ENCODE results near the gene AMPH.
"Not testable (repeated sequence)": the region's sequence is repeated elsewhere in the genome, so short reads cannot be mapped to it uniquely, and the experiment has no call there.

AMPH gene

DNA sequence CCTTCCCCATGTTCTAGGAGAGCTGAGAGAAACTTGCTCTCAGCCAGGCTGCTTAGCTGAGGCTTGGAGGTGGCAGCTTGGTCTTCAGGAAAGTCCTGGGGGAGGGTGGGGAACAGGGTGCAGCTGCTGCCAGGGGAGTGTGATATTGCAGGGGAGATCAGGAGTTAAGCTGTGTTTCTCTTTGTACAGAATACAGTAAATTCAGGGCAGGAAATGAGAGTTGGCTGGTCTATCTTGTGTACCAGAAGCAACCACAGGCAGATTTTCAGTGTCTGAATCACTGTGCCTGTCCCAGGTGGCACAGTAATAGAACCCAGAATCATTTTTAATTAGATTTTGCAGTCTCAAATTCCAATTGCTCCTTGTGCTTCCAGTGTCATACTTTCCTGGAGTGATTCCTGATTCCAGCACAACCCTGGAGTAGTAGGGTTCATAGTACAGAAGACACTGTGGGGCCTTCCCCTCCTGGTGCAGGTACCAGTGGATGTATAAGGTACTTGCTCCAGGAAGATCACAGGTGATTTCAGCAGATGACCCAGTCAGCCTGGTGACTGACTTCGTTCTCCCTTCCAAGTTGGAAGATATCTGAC, 263.8 kb downstream of the AMPH start:
- no peak for DNase-seq (ENCODE audit: low read depth, low spot score)

DNA sequence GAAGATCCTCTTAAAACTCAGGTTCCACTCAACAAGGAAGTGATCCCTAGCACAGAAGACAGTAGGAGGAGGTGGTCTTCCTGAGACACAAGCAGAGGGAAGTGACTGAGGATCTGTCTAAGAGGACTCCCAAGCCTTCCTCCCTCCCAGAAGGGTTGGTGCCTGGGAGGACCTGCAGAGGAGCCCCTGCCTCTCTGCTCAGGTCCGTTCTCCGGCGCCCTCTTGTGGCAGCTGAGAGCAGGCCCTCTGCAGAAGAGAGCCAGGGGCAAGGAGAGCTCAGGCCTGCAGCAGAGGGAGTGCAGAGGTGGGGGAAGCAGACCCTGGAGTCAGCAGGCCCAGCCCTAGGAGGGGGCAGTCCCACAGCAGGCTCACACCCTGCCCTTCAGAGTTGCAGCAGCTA, 267.8 kb downstream of the AMPH start:
- not testable (repeated sequence) for DNase-seq (ENCODE audit: low read depth, low spot score); H3K27ac ChIP-seq

More for the DNA sequence above, 263.8 kb downstream of the AMPH start:
- H3K27ac ChIP-seq: no peak overlapping the region

DNA sequence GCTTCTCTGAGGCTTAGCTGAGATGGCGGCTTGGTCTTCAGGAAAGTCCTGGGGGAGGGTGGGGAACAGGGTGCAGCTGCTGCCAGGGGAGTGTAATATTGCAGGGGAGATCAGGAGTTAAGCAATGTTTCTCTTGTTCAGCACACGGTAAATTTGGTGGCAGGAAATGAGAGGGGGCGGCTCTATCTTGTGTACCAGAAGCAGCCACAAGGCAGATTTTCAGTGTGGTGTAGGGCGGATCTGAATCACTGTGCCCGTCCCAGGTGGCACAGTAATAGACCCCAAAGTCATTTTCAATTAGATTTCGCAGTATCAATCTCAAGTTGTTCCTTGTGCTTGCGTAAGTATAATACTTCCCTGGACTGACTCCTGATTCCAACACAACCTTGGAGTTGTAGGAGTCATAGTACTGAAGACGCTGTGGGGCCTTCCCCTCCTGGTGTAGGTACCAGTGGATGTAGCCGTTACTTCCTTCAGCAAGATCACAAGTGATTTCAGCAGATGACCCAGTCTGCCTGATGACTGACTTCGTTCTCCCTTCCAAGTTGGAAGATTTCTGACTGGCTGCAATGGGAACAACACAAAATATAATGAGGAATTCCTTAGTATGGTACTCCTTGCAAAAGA, 268.4 kb downstream of the AMPH start:
- DNase-seq (ENCODE audit: low read depth, low spot score): not testable (repeated sequence)

DNA sequence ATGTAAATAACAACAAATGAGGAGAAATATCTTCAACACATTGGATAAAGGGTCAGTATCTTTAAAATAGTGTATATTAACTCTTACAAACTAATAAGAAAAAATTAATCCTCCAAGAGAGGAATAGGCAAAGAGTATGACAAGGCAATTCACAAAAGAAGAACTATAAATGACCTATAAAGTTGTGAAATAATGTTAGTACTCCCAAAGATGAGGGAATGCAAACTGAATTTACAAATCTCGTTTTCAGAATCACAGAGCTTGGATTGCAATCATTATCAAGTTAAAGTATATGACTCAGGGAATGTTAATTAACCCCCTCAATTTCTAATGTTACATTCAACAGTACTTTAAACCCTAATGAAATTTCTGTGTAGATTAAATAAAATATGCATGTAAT, 270.4 kb downstream of the AMPH start:
- no peak overlapping the region for H3K27ac ChIP-seq
- no peak for DNase-seq (ENCODE audit: low read depth, low spot score)

More for the DNA sequence above, 268.4 kb downstream of the AMPH start:
- not testable (repeated sequence) for H3K27ac ChIP-seq

DNA sequence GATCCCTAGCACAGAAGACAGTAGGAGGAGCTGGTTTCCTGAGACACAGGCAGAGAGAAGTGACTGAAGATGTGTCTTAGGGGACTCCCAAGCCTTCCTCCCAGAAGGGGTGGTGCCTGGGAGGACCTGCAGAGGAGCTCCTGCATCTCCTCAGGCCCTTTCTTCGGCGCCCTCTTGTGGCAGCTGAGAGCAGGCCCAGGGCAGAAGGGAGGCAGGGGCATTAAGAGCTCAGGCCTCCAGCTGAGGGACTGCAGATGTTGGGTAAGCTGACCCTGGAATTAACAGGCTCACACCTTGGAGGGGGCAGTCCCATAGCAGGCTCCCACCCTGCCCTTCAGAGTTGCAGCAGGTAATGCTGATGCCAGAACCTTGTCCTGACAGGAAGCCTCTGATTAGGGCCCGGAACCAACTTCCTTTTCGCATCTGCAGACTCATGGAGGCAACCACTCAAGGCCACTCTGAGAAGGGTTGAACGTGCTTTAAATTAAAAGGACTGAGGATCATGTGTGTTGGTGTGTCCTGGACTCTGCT, 272.0 kb downstream of the AMPH start:
- not testable (repeated sequence) for DNase-seq (ENCODE audit: low read depth, low spot score); H3K27ac ChIP-seq

DNA sequence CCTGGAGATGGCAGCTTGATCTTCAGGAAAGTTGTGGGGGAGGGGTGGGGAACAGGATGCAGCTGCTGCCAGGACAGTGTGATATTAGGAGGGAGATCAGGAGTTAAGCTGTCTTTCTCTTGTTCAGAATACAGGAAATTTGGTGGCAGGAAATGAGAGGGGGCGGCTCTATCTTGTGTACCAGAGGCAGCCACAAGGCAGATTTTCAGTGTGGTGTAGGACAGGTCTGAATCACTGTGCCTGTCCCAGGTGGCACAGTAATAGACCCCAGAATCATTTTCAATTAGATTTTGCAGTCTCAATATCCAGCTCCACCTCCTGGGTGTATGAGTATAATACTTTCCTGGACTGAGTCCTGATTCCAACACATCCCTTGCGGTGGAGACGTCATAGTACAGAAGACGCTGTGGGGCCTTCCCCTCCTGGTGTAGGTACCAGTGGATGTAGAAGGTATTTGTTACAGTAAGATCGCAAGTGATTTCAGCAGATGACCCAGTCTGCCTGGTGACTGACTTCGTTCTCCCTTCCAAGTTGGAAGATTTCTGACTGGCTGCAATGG, 272.8 kb downstream of the AMPH start:
- H3K27ac ChIP-seq: not testable (repeated sequence)

DNA sequence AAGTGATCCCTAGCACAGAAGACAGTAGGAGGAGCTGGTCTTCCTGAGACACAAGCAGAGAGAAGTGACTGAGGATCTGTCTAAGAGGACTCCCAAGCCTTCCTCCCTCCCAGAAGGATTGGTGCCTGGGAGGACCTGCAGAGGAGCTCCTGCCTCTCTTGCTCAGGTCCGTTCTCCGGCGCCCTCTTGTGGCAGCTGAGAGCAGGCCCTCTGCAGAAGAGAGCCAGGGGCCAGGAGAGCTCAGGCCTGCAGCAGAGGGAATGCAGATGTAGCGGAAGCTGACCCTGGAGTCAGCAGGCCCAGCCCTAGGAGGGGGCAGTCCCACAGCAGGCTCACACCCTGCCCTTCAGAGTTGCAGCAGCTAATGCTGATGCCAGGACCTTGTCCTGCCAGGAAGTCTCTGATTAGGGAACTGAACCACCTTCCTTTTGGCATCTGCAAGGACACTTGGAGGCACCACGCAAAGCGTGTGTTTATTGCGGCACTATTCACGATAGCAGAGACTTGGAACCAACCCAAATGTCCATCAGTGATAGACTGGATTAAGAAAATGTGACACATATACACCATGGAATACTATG, 276.8 kb downstream of the AMPH start:
- not testable (repeated sequence) for H3K27ac ChIP-seq; DNase-seq (ENCODE audit: low read depth, low spot score)

More for the DNA sequence above, 272.8 kb downstream of the AMPH start:
- not testable (repeated sequence) for DNase-seq (ENCODE audit: low read depth, low spot score)

DNA sequence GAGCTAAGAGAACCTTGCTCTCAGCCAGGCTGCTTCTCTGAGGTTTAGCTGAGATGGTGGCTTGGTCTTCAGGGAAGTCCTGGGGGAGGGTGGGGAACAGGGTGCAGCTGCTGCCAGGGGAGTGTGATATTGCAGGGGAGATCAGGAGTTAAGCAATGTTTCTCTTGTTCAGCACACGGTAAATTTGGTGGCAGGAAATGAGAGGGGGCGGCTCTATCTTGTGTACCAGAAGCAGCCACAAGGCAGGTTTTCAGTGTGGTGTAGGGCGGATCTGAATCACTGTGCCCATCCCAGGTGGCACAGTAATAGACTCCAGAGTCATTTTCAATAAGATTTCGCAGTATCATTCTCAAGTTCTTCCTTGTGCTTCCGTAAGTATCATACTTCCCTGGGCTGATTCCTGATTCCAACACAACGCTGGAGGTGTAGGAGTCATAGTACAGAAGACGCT, 277.7 kb downstream of the AMPH start:
- DNase-seq (ENCODE audit: low read depth, low spot score); H3K27ac ChIP-seq: not testable (repeated sequence)

DNA sequence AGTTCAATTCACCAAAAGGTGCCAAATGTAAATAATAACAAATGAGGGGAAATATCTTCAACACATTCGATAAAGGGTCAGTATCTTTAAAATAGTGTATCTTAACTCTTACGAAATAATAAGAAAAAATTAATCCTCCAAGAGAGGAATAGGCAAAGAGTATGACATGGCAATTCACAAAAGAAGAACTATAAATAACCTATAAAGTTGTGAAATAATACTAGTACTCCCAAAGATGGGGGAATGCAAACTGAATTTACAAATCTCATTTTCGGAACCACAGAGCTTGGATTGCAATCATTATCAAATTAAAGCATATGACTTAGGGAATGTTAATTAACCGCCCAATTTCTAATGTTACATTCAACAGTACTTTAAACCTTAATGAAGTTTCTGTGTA, 279.6 kb downstream of the AMPH start:
- DNase-seq (ENCODE audit: low read depth, low spot score): no peak
- H3K27ac ChIP-seq: no peak overlapping the region

DNA sequence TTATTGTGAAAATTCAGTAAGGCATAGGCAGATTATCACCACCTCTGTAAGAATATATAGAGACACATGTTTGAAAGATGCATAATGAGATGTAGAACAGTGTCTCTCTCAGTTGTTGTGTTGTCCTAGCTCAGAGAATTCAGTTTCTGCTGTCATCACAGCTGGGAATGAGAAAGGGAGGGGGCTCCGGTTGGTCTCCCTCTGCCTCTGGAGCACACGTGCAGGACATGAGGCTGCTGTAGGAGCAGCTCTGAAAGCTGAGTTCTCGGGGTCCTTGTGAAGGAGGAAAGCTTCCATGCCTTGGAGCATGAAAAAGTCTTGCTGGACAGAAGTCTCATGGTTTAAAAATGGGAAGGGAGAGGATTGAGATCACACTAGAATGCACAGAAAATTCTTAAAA, 280.4 kb downstream of the AMPH start:
- not testable (repeated sequence) for DNase-seq (ENCODE audit: low read depth, low spot score); H3K27ac ChIP-seq

DNA sequence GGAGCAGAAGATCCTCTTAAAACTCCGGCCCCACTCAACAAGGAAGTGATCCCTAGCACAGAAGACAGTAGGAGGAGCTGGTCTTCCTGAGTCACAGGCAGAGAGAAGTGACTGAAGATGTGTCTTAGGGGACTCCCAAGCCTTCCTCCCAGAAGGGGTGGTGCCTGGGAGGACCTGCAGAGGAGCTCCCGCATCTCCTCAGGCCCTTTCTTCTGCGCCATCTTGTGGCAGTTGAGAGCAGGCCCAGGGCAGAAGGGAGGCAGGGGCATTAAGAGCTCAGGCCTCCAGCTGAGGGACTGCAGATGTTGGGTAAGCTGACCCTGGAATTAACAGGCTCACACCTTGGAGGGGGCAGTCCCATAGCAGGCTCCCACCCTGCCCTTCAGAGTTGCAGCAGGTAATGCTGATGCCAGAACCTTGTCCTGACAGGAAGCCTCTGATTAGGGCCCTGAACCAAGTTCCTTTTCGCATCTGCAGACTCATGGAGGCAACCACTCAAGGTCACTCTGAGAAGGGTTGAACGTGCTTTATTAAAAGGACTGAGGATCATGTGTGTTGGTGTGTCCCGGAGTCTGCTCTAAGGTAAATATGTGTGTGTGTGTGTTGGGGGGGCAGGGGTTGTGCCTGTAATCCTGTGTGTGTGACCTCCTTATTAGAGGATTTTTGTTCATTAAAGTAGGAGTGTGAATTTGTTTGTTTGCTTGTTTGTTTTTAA, 281.1 kb downstream of the AMPH start:
- not testable (repeated sequence) for DNase-seq (ENCODE audit: low read depth, low spot score); H3K27ac ChIP-seq

DNA sequence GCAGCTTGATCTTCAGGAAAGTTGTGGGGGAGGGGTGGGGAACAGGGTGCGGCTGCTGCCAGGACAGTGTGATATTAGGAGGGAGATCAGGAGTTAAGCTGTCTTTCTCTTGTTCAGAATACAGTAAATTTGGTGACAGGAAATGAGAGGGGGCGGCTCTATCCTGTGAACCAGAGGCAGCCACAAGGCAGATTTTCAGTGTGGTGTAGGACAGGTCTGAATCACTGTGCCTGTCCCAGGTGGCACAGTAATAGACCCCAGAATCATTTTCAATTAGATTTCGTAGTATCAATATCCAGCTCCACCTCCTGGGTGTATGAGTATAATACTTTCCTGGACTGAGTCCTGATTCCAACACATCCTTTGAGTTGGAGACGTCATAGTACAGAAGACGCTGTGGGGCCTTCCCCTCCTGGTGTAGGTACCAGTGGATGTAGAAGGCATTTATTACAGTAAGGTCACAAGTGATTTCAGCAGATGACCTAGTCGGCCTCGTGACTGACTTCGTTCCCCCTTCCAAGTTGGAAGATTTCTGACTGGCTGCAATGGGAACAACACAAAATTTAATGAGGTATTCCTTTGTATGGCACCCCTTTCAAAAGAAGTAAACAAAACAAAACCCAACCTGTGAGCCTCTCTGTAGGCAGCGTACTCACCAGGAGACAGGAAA, 281.9 kb downstream of the AMPH start:
- DNase-seq (ENCODE audit: low read depth, low spot score); H3K27ac ChIP-seq: not testable (repeated sequence)

DNA sequence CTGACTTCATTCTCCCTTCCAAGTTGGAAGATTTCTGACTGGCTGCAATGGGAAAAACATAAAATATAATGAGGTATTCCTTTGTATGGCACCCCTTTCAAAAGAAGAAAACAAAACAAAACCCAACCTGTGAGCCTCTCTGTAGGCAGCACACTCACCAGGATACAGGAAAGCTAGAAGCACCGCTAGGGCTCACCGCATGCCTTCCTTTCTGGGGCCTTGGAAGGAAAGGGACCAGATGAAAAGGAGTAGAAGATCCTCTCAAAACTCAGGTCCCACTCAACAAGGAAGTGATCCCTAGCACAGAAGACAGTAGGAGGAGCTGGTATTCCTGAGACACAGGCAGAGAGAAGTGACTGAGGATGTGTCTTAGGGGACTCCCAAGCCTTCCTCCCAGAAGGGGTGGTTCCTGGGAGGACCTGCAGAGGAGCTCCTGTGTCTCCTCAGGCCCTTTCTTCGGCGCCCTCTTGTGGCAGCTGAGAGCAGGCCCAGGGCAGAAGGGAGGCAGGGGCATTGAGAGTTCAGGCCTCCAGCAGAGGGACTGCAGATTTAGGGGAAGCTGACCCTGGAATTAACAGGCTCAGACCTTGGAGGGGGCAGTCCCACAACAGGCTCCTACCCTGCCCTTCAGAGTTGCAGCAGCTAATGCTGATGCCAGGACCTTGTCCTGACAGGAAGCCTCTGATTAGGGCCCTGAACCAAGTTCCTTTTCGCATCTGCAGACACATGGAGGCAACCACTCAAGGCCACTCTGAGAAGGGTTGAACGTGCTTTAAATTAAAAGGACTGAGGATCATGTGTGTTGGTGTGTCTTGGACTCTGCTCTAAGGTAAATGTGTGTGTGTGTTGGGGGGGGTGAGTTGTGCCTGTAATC, 285.6 kb downstream of the AMPH start:
- not testable (repeated sequence) for H3K27ac ChIP-seq; DNase-seq (ENCODE audit: low read depth, low spot score)

DNA sequence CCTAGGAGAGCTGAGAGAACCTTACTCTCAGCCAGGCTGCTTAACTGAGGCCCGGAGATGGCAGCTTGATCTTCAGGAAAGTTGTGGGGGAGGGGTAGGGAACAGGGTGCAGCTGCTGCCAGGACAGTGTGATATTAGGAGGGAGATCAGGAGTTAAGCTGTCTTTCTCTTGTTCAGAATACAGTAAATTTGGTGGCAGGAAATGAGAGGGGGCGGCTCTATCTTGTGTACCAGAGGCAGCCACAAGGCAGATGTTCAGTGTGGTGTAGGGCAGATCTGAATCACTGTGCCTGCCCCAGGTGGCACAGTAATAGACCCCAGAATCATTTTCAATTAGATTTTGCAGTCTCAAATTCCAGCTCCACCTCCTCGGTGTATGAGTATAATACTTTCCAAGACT, 286.4 kb downstream of the AMPH start:
- not testable (repeated sequence) for H3K27ac ChIP-seq; DNase-seq (ENCODE audit: low read depth, low spot score)

DNA sequence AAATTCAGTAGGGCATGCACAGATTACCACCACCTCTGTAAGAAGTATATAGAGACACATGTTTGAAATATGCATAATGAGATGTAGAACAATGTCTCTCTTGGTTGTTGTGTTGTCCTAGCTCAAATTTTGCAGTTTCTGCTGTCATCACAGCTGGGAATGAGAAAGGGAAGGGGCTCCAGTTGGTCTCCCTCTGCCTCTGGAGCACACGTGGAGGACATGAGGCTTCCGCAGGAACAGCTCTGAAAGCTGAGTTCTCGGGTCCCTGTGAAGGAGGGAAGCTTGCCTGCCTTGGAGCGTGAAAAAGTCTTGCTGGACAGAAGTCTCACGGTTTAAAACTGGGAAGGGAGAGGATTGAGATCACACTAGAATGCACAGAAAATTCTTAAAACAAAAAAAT, 289.0 kb downstream of the AMPH start:
- not testable (repeated sequence) for H3K27ac ChIP-seq; DNase-seq (ENCODE audit: low read depth, low spot score)

DNA sequence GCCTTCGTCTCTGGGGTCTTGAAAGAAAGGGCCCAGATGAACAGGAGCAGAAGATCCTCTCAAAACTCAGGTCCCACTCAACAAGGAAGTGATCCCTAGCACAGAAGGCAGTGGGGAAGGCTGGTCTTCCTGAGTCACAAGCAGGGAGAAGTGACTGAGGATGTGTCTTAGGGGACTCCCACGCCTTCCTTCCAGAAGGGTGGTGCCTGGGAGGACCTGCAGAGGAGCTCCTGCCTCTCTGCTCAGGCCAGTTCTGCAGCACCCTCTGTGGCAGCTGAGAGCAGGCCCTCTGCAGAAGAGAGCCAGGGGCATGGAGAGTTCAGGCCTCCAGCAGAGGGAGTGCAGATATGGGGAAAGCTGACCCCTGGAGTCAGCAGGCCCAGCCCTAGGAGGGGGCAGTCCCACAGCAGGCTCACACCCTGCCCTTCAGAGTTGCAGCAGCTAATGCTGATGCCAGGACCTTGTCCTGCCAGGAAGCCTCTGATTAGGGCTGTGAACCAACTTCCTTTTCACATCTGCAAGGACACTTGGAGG, 289.9 kb downstream of the AMPH start:
- DNase-seq (ENCODE audit: low read depth, low spot score); H3K27ac ChIP-seq: not testable (repeated sequence)

DNA sequence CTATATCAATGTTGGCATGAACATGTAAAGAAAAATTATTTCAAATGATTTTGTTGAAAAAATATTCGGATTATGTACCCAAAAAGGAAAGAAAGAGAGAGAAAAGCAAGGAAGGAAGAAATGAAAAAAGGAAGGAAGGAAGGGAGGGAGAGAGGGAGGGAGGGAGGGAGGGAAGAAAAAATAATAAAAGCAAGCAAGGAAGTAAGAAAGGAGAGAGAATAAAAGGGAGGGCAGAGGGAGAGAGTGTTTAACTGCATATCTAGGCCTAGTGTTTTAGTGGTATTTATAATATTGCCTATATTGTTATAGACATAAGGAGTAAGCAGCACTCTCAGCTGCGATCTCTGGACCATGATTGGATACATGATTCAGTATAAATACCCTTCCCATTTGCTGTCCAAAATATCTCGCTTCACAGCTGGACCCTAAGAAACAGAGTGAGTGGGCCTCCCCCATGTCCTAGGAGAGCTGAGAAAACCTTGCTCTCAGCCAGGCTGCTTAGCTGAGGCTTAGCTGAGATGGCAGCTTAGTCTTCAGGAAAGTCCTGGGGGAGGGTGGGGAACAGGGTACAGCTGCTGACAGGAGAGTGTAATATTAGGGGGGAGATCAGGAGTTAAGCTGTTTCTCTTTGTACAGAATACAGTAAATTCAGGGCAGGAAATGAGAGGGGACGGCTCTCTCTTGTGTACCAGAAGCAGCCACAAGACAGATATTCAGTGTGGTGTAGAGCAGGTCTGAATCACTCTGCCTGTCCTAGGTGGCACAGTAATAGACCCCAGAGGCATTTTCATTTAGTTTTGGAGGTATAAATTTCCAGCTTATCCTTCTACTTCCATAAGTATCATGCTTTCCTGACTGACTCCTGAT, 291.0 kb downstream of the AMPH start:
- DNase-seq (ENCODE audit: low read depth, low spot score): no peak
- no peak overlapping the region for H3K27ac ChIP-seq

DNA sequence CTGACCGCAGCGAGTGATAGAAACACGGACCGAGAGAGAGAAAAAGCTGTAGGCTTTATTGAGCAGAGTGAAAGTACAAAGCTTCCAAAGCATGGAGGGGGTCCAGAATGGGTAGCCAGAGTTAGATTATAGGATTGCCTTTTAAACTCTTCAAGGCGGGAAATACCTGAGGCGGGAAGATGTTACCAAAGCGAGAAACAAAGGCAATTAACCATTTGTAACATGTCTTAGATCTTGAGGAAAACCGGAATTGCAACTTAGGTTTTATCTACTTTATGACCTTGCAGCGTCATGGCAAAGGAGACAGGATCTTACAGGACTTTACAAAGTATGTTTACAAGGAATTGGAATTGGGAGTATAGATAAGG, 295.0 kb downstream of the AMPH start:
- not testable (repeated sequence) for DNase-seq (ENCODE audit: low read depth, low spot score); H3K27ac ChIP-seq
